GM23338 (cell line): Measurements from ENCODE around the gene SCAANT1. TPM values are rescaled to one million over a fixed set of nuclear protein-coding genes. Genes with fewer than 3 reads are reported as not detected.

ENCODE experiments used
- ATAC-seq: fragments of 200-7000 bp; cut with Tn5 transposase; 3 replicates; pipeline ENCODE4 v1.9.1; 2020
- DNase-seq: peaks from one replicate; pipeline ENCODE4 v3.0.0-alpha.2; 2015; ENCODE audit warnings: low spot score
- H2AFZ ChIP-seq: fragments of 200-600 bp; sonication (generic); 2 replicates; pipeline ENCODE4 v1.8.0; 2016; ENCODE audit warnings: antibody characterized with exemption, mild to moderate bottlenecking, moderate library complexity
- H3F3A ChIP-seq: fragments of 200-600 bp; sonication (generic); replicated peaks from 2 replicates; pipeline ENCODE4 v1.8.0; 2017; ENCODE audit warnings: antibody characterized with exemption, mixed run types, low read depth
- H3K27ac ChIP-seq: fragments of 200-600 bp; sonication (generic); 2 replicates; pipeline ENCODE4 v1.6.1; 2016; ENCODE audit warnings: low read depth
- H3K27me3 ChIP-seq: fragments of 200-600 bp; sonication (generic); 2 replicates; pipeline ENCODE4 v1.8.0; 2016; ENCODE audit warnings: mild to moderate bottlenecking, mixed run types, moderate library complexity; ENCODE audit not compliant: insufficient read depth
- H3K36me3 ChIP-seq: fragments of 200-600 bp; sonication (generic); 2 replicates; pipeline ENCODE4 v1.8.0; 2016; ENCODE audit warnings: mild to moderate bottlenecking; ENCODE audit not compliant: insufficient read depth
- H3K4me1 ChIP-seq: fragments of 200-600 bp; sonication (generic); 2 replicates; pipeline ENCODE4 v1.8.0; 2016; ENCODE audit warnings: mild to moderate bottlenecking, moderate library complexity; ENCODE audit not compliant: insufficient read depth
- H3K4me2 ChIP-seq: fragments of 200-600 bp; sonication (generic); 2 replicates; pipeline ENCODE4 v1.7.1; 2017; ENCODE audit warnings: mixed run types
- H3K4me3 ChIP-seq: fragments of 200-600 bp; sonication (generic); 2 replicates; pipeline ENCODE4 v1.6.1; 2016; ENCODE audit warnings: mixed run types
- H3K79me2 ChIP-seq: fragments of 200-600 bp; sonication (generic); replicated peaks from 2 replicates; pipeline ENCODE4 v1.8.0; 2017; ENCODE audit warnings: mild to moderate bottlenecking; ENCODE audit not compliant: insufficient read depth
- H3K9me2 ChIP-seq: fragments of 200-600 bp; sonication (generic); 2 replicates; pipeline ENCODE4 v1.8.0; 2017; ENCODE audit not compliant: insufficient read depth
- H4K20me1 ChIP-seq: fragments of 200-600 bp; sonication (generic); replicated peaks from 2 replicates; pipeline ENCODE4 v1.8.0; 2017; ENCODE audit warnings: mild to moderate bottlenecking; ENCODE audit not compliant: insufficient read depth
- H3K27ac Mint-ChIP-seq: 2 replicates; pipeline ENCODE4 v1.8.0; 2020; ENCODE audit warnings: inconsistent platforms, mild to moderate bottlenecking, moderate library complexity, mixed read lengths
- H3K27me3 Mint-ChIP-seq: 3 replicates; pipeline ENCODE4 v1.8.0; 2022; ENCODE audit warnings: low read depth, mild to moderate bottlenecking, moderate library complexity, mixed read lengths, inconsistent platforms; ENCODE audit not compliant: insufficient read depth, poor library complexity
- H3K36me3 Mint-ChIP-seq: 3 replicates; pipeline ENCODE4 v1.8.0; 2021; ENCODE audit warnings: low read depth, mild to moderate bottlenecking, inconsistent platforms, moderate library complexity, mixed read lengths
- H3K4me1 Mint-ChIP-seq: 3 replicates; pipeline ENCODE4 v1.8.0; 2020; ENCODE audit warnings: mild to moderate bottlenecking, inconsistent platforms, mixed read lengths
- H3K4me3 Mint-ChIP-seq: 3 replicates; pipeline ENCODE4 v1.8.0; 2021; ENCODE audit warnings: moderate library complexity, mild to moderate bottlenecking, inconsistent platforms, mixed read lengths
- H3K9me3 Mint-ChIP-seq: 3 replicates; pipeline ENCODE4 v1.8.0; 2020; ENCODE audit warnings: moderate library complexity, mild to moderate bottlenecking, inconsistent platforms, mixed read lengths
- CREB1 ChIP-seq: fragments of 250-450 bp; sonication (Bioruptor Pico); IDR thresholded peaks from 2 replicates; pipeline ENCODE4 v1.5.0; 2020; ENCODE audit warnings: low read depth, mild to moderate bottlenecking, moderate library complexity
- CTCF ChIP-seq, 2 experiments: fragments of 200-600 bp in 1 of 2; sonication (generic) in 1 of 2; conservative IDR thresholded peaks; 2 replicates each; pipeline versions ENCODE4 v1.5.1 to v1.6.1; 2016 to 2017; ENCODE audit warnings: antibody characterized with exemption in 2 of 2, low read depth in 2 of 2, mild to moderate bottlenecking in 2 of 2, moderate library complexity in 1 of 2
- ETS1 ChIP-seq: IDR thresholded peaks from 2 replicates; pipeline ENCODE4 v1.6.1; 2016; ENCODE audit warnings: antibody characterized with exemption
- EZH2phosphoT487 ChIP-seq: fragments of 200-600 bp; sonication (generic); IDR thresholded peaks from one replicate; pipeline ENCODE4 v1.8.1; 2018; ENCODE audit warnings: antibody characterized with exemption; ENCODE audit not compliant: unreplicated experiment
- JUNB ChIP-seq: IDR thresholded peaks from one replicate; pipeline ENCODE4 v1.6.1; 2016; ENCODE audit warnings: antibody characterized with exemption; ENCODE audit not compliant: unreplicated experiment
- NANOG ChIP-seq: IDR thresholded peaks from 2 replicates; pipeline ENCODE4 v1.6.1; 2016; ENCODE audit warnings: antibody characterized with exemption, borderline replicate concordance
- REST ChIP-seq: IDR thresholded peaks from one replicate; pipeline ENCODE4 v1.6.1; 2018; ENCODE audit warnings: antibody characterized with exemption; ENCODE audit not compliant: unreplicated experiment
- ZNF114 ChIP-seq: fragments of 250-450 bp; sonication (Bioruptor Pico); IDR thresholded peaks from 2 replicates; pipeline ENCODE4 v1.5.0; 2020; ENCODE audit warnings: mild to moderate bottlenecking, moderate library complexity
- ZNF462 ChIP-seq: fragments of 250-450 bp; sonication (Bioruptor Pico); IDR thresholded peaks from 2 replicates; pipeline ENCODE4 v1.5.0; 2020; ENCODE audit warnings: mild to moderate bottlenecking, moderate library complexity
- polyA plus RNA-seq: library from polyadenylated mRNA; unstranded; fragments of >200 nt; fragmentation: Nextera tagmentation; extraction: Ambion mirVana; gene quantifications from 2 replicates; pipeline ENCODE4 v1.2.1, GENCODE V29; 2016
- total RNA-seq: library from RNA; depleted of rRNA; stranded (reverse); fragments of >200 nt; shearing (Covaris generic); gene quantifications from 2 replicates; pipeline ENCODE4 v1.2.3, GENCODE V29; 2014

The SCAANT1 gene
- total and polyA plus RNA-seq, 2 experiments from 2014 or later, result 1.2 TPM; not detected in 1

- no peaks in the 10 kb centered on the region for H3K27me3 ChIP-seq
- DNase-seq (no peak), ATAC-seq (no peak)
- H3K4me1 ChIP-seq, result peaks cover 6% of the 10 kb centered on the region
- Mint-ChIP-seq H3K27me3 (peaks cover 3% of the 10 kb centered on the region), H3K36me3 (peaks cover 17% of the 10 kb centered on the region; the same call in 2 of the 3 replicates), H3K4me1 (peaks cover 8% of the 10 kb centered on the region; the same call in 2 of the 3 replicates), H3K4me3 (no peak overlapping the region), H3K27ac (no peak overlapping the region), H3K9me3 (no peaks in the 10 kb centered on the region)
- H3K4me3 ChIP-seq, result no peak overlapping the region
- H3K36me3 ChIP-seq, result no peaks in the 10 kb centered on the region; the same call in 1 of the 2 replicates
- peaks cover 10% of the 10 kb centered on the region for H3K79me2 ChIP-seq
- H2AFZ ChIP-seq, result no peak overlapping the region
- TF ChIP-seq ZNF462 (CRISPR knock-in tag), result no peak
- no peak for TF ChIP-seq NANOG
- no peak for TF ChIP-seq EZH2phosphoT487
- TF ChIP-seq JUNB, result no peak
- TF ChIP-seq CTCF (conservative IDR thresholded peaks at IDR 0.05; ENCODE audit: low read depth in 2 of 2), result no peak
- TF ChIP-seq ZNF114, result no peak
- no peak for TF ChIP-seq ETS1
- no peak for TF ChIP-seq REST
- TF ChIP-seq CREB1 (CRISPR knock-in tag), result no peak
- H4K20me1 ChIP-seq, result no peaks in the 10 kb centered on the region
- no peak overlapping the region for H3K4me2 ChIP-seq
- H3K9me2 ChIP-seq, result no peaks in the 10 kb centered on the region
- H3F3A ChIP-seq, result no peaks in the 10 kb centered on the region
- H3K27ac ChIP-seq, result no peak overlapping the region
Measured at GRCh38 chr3:63900459-63900858, 11.7 kb downstream of the SCAANT1 start.
